ENCODE measurements around the gene JKAMP.

- TF ChIP-seq, protein P1, sequence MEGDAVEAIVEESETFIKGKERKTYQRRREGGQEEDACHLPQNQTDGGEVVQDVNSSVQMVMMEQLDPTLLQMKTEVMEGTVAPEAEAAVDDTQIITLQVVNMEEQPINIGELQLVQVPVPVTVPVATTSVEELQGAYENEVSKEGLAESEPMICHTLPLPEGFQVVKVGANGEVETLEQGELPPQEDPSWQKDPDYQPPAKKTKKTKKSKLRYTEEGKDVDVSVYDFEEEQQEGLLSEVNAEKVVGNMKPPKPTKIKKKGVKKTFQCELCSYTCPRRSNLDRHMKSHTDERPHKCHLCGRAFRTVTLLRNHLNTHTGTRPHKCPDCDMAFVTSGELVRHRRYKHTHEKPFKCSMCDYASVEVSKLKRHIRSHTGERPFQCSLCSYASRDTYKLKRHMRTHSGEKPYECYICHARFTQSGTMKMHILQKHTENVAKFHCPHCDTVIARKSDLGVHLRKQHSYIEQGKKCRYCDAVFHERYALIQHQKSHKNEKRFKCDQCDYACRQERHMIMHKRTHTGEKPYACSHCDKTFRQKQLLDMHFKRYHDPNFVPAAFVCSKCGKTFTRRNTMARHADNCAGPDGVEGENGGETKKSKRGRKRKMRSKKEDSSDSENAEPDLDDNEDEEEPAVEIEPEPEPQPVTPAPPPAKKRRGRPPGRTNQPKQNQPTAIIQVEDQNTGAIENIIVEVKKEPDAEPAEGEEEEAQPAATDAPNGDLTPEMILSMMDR (IDR thresholded peaks at IDR 0.05), result no peak
- TF ChIP-seq POLR2AphosphoS5 (IDR thresholded peaks at IDR 0.05) (no peak), EP300 (IDR thresholded peaks at IDR 0.05) (no peak), POLR2A (IDR thresholded peaks at IDR 0.05) (no peak)
These were observed 4.2 kb upstream of the JKAMP start for GRCh38 chr14:59480166-59480565.

Measured in stomach (tissue), 4 donors.